Osteoblast (primary cell): Measurements from ENCODE around the gene PSMC3. TPM values are rescaled to one million over a fixed set of nuclear protein-coding genes. Genes with fewer than 3 reads are reported as not detected.

Source experiments
- DNase-seq: peaks from one replicate; pipeline ENCODE4 v3.0.0; 2011; ENCODE audit warnings: low spot score, mixed read lengths; ENCODE audit not compliant: insufficient read length; ENCODE audit errors: missing footprints
- H2AFZ ChIP-seq: 2 replicates; pipeline ENCODE4 v1.6.0; 2011; ENCODE audit warnings: mild to moderate bottlenecking, low read length
- H3K27ac ChIP-seq: 2 replicates; pipeline ENCODE4 v1.5.1; 2011; ENCODE audit warnings: mild to moderate bottlenecking, low read depth, low read length, moderate library complexity
- H3K27me3 ChIP-seq: 2 replicates; pipeline ENCODE4 v1.6.0; 2012; ENCODE audit warnings: mild to moderate bottlenecking, control low read depth, inconsistent platforms, low read length, moderate library complexity; ENCODE audit not compliant: insufficient read depth
- H3K36me3 ChIP-seq: 2 replicates; pipeline ENCODE4 v1.5.1; 2011; ENCODE audit warnings: mild to moderate bottlenecking, low read length, control low read depth, moderate library complexity; ENCODE audit not compliant: insufficient read depth
- H3K4me1 ChIP-seq: 2 replicates; pipeline ENCODE4 v1.5.1; 2011; ENCODE audit warnings: mild to moderate bottlenecking, low read length, control low read depth, moderate library complexity; ENCODE audit not compliant: insufficient read depth
- H3K4me2 ChIP-seq: 2 replicates; pipeline ENCODE4 v1.6.0; 2011; ENCODE audit warnings: mild to moderate bottlenecking, low read length; ENCODE audit not compliant: insufficient read depth
- H3K4me3 ChIP-seq: fragments of 200-600 bp; sonication (generic); 3 replicates; pipeline ENCODE4 v1.5.1; 2012; ENCODE audit warnings: mild to moderate bottlenecking, low read length, inconsistent platforms; ENCODE audit not compliant: insufficient read depth
- H3K79me2 ChIP-seq: 2 replicates; pipeline ENCODE4 v1.6.0; 2012; ENCODE audit warnings: mild to moderate bottlenecking, low read length, control low read depth, inconsistent platforms; ENCODE audit not compliant: insufficient read depth
- H3K9me3 ChIP-seq: 2 replicates; pipeline ENCODE4 v1.5.1; 2011; ENCODE audit warnings: low read depth, low read length, control low read depth
- H4K20me1 ChIP-seq: 2 replicates; pipeline ENCODE4 v1.6.0; 2012; ENCODE audit warnings: mild to moderate bottlenecking, low read length, control low read depth; ENCODE audit not compliant: insufficient read depth
- CTCF ChIP-seq: IDR thresholded peaks from 2 replicates; pipeline ENCODE4 v1.5.1; 2011; ENCODE audit warnings: mild to moderate bottlenecking, low read depth, low read length, moderate library complexity; ENCODE audit errors: extremely low read depth
- total RNA-seq: library from RNA; depleted of rRNA; stranded (reverse); fragments of >200 nt; gene quantifications from 2 replicates; pipeline ENCODE4 v1.2.3, GENCODE V29; 2012

PSMC3 gene
- total RNA-seq, 1 donor, result 124 TPM

DNA sequence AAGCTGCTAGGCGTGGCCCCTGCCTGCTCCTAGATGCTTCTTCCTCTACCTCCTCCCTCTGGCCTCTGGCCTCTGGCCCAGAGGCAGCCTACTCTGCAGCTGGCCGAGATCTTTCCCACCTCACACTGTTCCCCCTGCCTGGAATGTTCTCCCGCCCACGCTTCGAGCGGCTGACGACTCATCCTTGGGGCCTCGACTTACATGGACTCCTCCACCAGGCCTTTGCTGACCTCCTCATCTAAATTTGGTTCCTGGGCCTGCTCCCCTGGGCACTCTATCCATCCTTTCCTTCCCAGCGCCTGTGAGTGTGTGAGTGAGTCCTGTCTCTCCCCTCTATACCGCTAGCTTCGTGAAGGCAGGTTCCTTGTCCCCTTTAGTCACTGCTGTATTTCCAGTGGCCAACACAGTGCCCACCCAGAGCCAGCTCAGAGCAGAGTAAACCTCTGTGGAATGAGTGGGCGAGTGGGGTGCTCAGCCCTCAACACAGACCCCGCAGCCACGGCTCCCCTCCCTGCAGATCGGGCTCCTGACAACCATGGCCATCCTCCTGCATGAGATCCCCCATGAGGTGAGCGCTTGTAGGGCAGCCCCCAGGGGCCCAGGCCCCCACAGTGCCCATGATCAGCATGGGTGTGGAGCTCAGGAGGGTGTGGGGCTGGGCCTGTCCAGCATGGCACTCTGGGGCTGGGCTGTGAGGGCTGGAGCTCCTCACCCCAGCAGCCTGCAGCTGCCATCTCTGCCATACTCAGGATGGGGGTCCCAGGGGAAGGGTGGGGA is 12.1 kb downstream of the PSMC3 start:
- H2AFZ ChIP-seq, result no peak overlapping the region
- DNase-seq, result peak; percentile 96
- peaks cover 52% of the 10 kb centered on the region for H3K4me1 ChIP-seq
- no peak for TF ChIP-seq CTCF
- no peaks in the 10 kb centered on the region for H3K27me3 ChIP-seq
- peak overlapping the region; percentile 80 for H3K27ac ChIP-seq
- peaks cover 36% of the 10 kb centered on the region for H4K20me1 ChIP-seq
- H3K36me3 ChIP-seq, result peaks cover 60% of the 10 kb centered on the region
- no peaks in the 10 kb centered on the region for H3K9me3 ChIP-seq
- H3K4me2 ChIP-seq, result peak overlapping the region; percentile 50
- H3K4me3 ChIP-seq, result peak overlapping the region; percentile 1
- peaks cover 36% of the 10 kb centered on the region for H3K79me2 ChIP-seq

DNA sequence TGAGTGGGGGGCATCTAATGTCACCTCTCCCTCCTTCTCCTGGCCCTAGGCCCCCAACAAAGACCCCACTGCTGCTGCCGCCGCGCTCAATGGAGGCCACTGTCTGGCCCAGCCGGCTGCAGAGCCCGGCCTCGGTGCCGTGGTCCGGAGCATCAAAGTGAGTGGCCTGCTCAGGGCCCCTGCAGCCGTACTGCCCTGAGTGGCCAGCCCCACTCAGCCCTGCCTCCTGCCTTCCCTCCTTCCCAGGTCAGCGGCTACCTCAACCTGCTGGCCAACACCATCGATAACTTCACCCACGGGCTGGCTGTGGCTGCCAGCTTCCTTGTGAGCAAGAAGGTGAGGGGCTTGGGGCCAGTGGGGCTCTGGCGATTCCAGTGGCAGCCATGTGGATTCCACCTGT is 12.9 kb downstream of the PSMC3 start:
- Histone ChIP-seq H2AFZ (no peak overlapping the region), H3K27ac (peak overlapping the region; percentile 80), H3K9me3 (no peaks in the 10 kb centered on the region), H3K79me2 (peaks cover 41% of the 10 kb centered on the region), H3K27me3 (no peaks in the 10 kb centered on the region), H3K4me1 (peaks cover 55% of the 10 kb centered on the region), H3K4me2 (peak overlapping the region; percentile 50), H4K20me1 (peaks cover 36% of the 10 kb centered on the region), H3K36me3 (peaks cover 53% of the 10 kb centered on the region), H3K4me3 (no peak overlapping the region)
- DNase-seq, result peak; percentile 35
- no peak for TF ChIP-seq CTCF

DNA sequence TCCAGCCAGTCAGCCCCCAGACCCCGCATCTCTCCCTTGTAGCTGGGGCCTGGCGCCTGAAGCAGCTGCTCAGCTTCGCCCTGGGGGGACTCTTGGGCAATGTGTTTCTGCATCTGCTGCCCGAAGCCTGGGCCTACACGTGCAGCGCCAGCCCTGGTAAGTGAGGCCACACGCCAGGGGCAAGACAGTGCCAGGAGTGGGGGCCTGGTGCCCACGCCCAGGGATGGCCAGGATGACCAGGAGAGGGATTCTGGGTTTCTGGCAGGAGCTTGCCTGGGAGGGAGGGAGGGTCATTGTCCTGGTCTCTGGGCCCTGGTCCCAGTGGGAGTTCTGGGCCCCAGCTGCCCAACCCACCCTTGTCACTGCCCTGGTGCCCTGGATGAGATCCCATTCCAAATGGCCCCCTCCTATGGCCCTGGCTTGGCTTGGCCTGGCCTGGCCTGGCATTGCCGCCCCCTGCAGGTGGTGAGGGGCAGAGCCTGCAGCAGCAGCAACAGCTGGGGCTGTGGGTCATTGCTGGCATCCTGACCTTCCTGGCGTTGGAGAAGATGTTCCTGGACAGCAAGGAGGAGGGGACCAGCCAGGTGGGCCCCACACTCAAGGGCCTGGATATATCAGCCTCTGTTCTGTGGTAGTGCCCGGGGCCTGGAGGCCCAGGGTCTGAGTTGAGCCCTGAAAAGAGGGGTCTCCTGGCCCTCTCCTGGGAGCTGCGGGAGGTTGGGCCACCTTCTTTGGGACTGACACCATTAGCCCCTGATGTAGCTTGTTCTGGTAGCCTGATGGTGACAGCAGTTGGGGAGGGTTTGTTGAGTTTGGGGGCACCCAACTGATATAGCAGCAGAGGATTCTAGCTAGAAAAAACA is 14.1 kb downstream of the PSMC3 start:
- Histone ChIP-seq H4K20me1 (peaks cover 30% of the 10 kb centered on the region), H3K36me3 (peaks cover 42% of the 10 kb centered on the region), H3K79me2 (peaks cover 41% of the 10 kb centered on the region), H3K4me2 (no peak overlapping the region), H3K4me3 (no peak overlapping the region), H3K4me1 (peaks cover 62% of the 10 kb centered on the region), H3K9me3 (no peaks in the 10 kb centered on the region), H3K27me3 (no peaks in the 10 kb centered on the region), H2AFZ (no peak overlapping the region), H3K27ac (no peak overlapping the region)
- TF ChIP-seq CTCF, result peak; percentile 73
- DNase-seq, result peak; percentile 97
